Esophagus muscularis mucosa (tissue), 3 donors: Measurements from ENCODE around the gene FAM110D.

Experiments
- EP300 ChIP-seq: sonication (generic); formaldehyde crosslinking; IDR thresholded peaks from one replicate; pipeline ENCODE4 v1.6.1; 2017; ENCODE audit warnings: antibody characterized with exemption
- TF ChIP-seq, protein P1 (sequence below), 3 experiments: fragments of 200-600 bp in 2 of 3; fragments of 450-650 bp in 1 of 3; sonication (generic) in 2 of 3; IDR thresholded peaks; one replicate each; pipeline ENCODE4 v1.5.1; 2017 to 2019; ENCODE audit warnings: antibody characterized with exemption in 3 of 3, mild to moderate bottlenecking in 2 of 3, moderate library complexity in 1 of 3

DNA sequence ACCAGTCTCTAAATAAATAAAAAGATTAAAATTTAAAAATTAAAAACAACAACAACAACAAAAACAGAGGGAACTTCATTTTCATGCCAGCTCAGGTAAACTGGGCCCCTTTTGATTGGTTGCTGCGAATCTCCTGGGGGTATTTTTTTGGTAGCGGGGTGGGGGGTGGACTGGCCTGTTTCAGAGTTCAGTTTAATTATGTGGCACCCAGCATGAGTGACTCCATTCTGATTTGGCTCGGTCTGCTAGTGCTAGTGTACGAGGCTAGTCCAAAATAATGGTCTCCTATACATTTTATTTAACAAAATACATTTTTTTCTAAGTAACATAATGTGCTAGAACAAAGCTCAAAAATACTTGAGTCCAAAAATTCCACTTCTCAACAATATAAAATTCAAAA lies 29.1 kb upstream of the FAM110D start:
- TF ChIP-seq, protein P1, sequence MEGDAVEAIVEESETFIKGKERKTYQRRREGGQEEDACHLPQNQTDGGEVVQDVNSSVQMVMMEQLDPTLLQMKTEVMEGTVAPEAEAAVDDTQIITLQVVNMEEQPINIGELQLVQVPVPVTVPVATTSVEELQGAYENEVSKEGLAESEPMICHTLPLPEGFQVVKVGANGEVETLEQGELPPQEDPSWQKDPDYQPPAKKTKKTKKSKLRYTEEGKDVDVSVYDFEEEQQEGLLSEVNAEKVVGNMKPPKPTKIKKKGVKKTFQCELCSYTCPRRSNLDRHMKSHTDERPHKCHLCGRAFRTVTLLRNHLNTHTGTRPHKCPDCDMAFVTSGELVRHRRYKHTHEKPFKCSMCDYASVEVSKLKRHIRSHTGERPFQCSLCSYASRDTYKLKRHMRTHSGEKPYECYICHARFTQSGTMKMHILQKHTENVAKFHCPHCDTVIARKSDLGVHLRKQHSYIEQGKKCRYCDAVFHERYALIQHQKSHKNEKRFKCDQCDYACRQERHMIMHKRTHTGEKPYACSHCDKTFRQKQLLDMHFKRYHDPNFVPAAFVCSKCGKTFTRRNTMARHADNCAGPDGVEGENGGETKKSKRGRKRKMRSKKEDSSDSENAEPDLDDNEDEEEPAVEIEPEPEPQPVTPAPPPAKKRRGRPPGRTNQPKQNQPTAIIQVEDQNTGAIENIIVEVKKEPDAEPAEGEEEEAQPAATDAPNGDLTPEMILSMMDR (IDR thresholded peaks at IDR 0.05): no peak
- TF ChIP-seq EP300: no peak
